Activated CD4-positive, alpha-beta T cell treated with anti-CD3 and anti-CD28 coated beads, Interleukin-2, amount 50 U/mL, for 48 hours (primary cell): ENCODE measurements around the gene FNBP1.

ENCODE experiments used
- DNase-seq, 2 experiments: peaks; one replicate each; pipeline ENCODE4 v3.0.0-alpha.2; 2020

Gene FNBP1

DNA sequence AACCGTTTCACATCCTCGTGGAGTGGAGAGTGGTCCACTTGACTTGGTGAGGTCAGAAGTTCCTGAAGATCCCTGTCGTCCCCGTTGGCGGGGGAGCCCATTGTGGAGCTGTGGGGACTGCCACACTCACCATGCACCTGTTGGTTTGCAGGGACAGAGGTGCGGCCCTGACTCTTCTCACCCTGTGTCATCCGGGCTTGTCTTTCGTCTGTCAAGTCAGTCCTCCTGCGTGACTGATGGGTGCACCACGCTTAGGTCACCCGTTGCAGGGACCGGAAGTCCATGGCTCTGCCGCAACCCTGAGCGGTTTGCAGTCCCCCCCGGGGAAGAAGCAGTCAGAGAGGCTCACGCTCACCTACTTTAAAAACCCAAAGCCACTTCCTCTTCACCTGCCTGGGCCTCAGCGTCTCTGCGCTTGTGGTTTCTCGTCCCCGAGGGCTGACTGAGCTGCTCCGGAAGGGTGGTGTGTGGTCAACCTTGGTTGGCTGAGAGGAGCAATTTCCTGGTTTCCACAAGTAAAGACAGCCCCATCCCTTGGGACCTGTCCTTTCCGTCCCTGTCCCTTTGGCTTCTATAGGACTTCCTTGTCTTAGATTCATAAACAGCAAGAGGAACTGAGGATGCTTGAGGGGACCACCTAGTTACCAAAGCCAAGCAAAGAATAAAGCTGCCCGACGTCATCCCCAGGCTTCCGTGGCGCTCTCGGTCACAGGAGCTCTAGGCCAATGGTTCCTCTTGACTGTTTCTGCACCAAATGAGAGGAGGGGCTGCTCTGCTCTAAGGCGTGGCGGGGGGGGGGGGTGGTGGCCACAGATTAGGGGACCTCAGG, 154.5 kb downstream of the FNBP1 start:
- DNase-seq = peak; percentile 89 to 93

DNA sequence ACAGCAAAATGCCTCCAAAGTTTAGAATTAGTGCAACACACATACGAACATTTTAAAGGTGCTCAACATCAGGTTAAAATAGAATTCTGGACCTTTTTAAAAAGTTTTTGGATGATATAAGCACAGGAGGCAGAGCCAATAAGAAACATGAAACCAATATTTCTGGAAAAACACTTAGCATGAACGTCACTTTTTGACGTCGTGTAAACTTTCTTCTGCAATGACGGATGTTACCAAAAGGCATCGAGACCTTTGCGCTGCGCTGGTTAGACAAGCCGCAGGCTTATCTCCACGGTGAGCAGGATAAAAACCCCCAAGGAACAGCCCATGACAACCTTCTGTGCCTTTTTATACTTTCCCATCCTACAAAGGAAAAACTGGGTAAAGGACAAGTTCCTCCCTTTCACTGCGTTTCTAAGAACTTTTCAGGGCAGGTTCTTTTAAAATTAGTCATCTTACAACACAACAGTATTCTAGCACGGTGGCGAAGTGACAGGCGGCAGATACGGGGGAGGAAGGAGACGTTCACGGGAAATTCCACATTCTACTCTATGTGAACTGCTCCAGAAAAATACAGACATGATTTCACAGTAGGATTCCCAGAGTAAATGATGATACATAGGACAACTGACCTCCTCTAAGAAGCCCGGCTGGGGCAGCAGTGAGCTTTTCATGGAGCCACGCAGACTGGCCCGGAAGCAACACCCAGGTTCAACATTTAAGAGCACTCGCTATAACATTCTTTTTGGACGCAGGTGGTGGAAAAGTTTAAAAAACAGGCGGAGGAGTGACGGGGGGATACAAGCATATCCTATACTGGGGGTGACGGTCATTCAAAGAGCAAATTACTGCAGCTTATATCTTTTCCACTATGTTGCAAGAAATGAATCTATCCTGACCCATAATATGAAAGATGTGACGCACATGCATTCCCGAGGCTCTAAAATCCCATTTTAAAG, 155.4 kb downstream of the FNBP1 start:
- DNase-seq = peak; percentile 59 to 75

DNA sequence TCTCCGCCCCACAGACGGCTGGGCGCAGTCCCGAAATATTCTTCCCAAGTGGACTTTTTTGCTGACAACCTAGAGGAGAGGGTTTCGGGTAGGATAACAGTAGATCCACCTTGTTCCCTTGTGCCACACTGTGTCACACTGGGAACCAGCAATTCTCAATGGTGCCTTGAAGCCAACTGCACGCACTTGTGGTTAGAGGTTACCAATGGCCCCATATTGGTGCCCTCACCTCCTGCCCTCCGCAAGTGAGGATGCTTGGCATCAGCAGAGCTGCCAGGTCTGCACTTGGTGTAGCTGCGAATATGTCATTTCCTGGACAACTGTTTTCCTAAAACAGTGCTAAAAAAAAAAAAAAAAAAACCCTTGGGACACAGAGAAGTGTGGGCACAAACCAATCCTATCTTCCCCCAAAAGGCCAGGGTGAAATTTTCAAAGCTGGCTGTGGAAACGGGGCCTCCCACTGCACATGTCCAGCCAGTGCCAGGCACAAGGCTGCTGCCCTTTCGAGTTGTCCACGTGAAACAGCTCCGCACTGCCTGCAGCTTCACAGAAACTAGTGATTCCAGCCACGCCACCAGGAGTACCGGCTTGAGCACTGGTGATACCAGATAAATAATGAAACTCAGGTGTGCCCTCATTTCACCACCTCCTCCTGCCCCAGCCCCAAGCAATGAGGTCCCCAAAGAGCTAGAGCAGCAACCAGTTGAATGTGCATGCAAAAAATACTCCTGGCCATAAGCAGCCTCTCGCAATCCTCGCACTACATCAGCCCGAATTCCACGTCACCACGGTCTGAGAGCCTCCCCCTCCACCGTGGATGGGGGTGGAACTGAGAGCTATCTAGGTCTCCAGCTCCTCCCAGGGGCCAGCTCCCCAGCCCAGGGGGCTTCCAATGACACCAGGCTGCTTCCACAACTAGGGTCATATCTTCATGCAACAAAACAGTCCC, 156.5 kb downstream of the FNBP1 start:
- peak; percentile 65 to 74 for DNase-seq

- peak; percentile 94 to 96 for DNase-seq
Measured at GRCh38 chr9:129885670-129886106, 157.3 kb downstream of the FNBP1 start.

DNA sequence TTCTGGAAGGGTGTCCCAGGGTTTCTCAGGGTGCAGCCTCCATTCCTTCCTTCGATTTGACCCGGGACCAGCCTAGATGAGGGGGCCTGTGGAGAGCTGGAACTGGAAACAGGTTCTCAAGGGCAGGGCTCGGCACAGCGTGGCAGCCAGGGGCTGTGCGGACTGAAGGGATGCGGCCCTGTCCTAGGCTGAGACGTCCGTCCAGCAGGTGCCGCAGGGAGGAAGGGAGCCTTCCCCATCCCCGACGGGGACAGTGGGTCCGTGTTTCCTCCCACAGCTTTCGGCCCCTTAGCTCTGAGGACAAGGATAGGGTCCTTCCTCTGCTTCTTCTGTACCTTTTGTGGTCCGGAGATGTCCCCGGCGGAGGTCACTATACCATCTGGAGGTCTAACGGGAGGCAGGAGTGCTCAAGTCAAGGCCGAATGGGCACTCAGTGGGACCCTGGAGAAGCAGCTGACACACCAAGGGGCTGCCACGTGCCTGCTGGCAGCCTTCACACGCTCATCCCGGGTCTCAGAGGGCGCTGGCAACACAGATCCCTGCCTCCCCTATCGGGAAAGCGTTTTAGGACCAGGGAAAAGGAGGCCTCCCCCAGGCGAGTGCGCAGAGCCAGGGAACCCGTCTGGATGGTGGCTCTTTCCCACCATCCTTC, 157.8 kb downstream of the FNBP1 start:
- peak; percentile 61 to 65 for DNase-seq

- DNase-seq = peak; percentile 98
Measured at GRCh38 chr9:129884220-129885017, 158.6 kb downstream of the FNBP1 start.

DNA sequence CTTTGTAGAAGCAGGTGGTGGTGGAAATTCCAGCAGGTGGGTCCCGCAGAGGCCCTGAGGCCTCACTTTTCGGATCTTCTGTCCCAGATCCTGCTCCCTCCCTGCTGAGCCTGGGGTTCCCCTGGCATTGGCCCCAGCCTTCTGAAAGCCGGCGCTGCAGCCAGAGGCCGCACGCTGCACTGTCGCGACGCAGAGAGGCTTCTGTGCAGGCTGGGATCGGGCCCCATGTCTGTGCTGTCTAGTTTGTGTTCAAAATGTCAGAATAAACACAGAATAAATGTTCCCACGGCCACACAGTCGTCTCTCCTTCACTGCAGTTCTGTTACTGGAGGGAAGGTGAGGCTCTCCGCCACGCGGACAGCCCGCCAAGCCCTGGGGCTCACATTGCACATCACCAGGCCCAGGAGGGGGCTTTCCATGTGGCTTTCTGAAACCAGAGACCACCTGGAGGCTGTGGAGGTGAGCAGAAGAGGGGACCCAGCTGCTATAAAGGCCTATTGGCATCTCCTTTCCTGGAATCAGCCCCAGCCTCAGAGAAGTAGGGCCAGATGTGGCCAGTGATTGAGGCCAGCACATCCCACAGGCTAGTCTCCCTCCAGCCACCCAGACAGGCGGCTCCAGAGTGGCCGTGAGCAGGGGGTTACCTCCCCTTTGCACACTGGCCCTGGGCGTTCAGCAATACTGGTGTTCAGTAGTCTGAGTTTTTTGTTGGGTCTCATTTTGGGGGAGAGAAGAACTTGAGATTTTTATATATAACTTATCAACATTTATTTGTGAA, 161.3 kb downstream of the FNBP1 start:
- DNase-seq = no peak

DNA sequence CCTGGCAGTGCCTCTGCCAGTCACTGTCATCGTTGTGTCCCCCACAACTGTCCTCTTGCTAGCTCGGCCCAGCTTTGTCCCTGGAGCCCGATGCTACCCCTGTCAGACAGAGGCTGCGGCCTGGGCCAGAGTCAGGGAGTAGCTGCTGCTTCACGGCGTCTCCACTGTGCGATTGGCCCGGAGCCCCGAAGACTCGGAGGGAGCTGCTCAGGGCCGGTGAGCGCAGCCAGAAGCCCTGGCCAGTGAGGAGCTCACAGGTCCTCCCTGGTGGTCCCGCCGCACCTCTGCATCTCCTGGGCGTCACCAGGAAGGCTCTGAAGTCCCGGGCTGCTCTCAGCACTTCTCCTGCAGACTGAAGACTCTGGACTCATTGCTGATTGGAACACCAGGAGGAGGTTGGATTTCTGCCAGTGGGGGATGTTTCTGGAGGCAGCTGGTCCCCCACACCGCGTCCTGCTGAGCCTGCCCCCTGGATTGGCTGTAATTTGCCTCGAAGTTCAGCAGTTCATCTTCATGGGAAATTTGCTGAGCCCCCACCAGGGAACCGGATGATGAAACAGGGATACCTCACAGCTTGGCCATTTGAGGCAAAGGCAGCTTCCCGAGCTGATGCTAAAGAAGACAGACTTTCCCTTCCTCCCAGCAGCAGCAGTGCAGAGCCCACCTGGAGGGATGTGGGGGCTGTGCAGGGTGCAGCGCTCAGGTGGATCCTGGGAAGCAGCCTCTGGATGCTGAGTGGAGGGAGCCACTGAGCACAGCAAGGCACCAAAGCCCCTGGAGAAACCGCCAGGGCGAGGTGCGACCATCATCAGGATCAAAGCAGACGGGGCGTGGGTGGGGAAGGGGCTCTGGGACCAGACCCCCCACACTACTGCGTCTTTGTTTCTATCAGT, 162.1 kb downstream of the FNBP1 start:
- DNase-seq = no peak

DNA sequence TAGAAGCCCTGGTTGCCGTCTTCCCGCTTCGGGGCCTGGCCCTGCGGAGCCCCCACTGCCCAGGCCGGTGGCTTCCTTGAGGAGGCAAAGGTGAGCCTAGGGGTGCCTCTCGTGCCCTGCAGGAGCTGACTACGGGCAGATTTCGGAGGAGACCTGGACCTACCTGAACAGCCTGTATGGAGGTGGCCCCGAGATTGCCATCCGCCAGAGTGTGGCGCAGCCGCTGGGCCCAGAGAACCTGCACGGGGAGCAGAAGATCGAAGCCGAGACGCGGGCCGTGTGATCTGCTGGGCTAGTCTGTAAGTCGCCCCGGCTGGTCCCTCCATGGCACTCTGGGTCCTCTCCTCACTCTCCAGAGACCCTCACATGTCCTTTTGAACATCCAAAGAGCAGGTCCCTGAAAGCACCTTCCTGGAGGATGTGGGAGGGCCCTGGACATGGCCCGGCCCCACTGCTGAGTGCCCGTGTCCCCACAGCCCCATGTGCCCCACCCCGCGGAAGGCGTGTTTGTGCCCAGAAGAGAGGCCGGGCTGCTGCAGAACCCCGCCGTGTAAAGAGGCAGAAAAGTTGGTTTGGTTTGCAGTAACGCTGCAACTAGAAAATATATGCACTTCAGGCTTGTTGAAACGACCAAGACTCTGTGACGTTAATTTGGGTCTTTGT, 162.9 kb downstream of the FNBP1 start:
- DNase-seq = no peak

DNA sequence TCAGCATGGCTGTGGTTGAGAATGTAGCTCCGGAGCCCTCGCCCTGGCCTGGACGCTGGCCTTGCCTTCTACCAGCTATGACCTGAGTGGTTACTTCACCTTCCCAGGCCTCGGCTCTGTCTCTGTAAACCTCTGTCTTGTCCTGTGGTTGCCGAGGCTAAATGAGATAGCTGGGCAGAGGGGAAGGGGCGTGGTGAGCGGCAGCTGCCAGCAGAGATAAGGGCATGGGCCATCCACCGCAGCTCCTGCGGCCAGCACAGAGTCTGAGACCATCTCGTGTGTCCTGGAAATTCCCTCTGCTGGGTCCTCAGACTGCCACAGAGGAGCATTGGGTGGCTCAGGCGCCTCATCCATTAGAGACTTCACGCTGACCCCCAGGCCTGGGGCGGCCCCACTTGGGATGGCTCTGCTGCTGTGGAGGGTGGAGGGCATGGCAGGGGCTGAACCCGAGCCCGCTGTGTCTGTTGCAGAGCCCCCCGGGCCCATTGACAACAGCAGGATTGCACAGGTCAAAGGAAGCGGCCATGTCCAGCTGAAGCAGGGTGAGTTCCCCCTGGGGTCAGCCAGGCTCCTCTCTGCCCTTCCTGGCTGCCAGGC, 163.8 kb downstream of the FNBP1 start:
- DNase-seq = no peak

- no peak for DNase-seq
Measured at GRCh38 chr9:129878291-129878690, 164.7 kb downstream of the FNBP1 start.

DNA sequence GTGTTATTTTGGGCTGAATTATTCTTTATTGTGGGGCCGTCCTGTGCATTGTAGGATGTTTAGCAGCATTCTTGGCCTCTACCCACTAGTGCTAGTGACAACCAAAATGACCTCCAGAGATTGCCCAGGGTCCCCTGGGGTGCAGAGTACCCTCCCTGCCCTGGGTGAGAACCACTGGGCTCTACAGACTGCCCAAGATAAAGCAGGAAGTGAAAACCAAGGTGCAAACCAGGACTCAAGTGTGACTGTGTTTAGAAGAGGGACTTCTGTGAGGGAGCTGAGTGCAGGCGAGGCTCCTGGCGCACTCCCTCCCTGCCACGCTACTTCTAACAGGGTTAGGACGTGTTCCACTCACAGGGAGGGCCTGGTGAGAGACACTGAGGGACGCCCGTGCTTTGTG, 166.2 kb downstream of the FNBP1 start:
- no peak for DNase-seq

DNA sequence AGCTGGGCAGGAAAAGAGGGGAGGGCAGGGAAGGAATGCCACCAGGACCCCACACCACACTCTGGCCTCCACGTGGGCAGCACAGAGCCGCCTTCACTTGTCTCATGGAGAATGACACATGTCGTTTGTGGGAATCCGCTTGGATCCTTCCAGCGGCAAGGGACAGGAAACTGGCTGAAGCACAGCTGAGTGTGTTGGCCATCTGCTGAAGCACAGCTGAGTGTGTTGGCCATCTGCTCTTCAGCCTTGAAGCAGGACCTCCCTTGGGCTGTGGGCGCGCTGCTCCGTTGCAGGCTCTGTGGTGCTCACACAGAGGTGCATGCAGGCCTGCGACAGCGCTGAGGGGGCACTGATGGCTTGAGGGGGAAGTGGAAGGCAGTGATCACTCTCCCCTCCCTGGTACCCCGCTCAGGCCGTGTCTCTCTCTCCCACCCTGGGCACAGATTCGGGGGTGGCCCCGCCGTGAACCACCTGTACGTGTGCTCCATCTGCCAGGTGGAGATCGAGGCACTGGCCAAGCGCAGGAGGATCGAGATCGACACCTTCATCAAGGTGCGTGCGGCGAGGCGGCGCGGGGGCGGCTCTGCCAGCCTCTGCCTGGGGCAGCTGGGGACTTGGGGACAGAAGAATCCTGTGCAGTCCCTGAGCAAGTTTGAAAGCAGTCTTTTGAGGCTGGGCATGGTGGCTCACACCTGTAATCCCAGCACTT, 167.1 kb downstream of the FNBP1 start:
- DNase-seq = no peak

- DNase-seq = no peak
Measured at GRCh38 chr9:129875181-129875611, 167.8 kb downstream of the FNBP1 start.

DNA sequence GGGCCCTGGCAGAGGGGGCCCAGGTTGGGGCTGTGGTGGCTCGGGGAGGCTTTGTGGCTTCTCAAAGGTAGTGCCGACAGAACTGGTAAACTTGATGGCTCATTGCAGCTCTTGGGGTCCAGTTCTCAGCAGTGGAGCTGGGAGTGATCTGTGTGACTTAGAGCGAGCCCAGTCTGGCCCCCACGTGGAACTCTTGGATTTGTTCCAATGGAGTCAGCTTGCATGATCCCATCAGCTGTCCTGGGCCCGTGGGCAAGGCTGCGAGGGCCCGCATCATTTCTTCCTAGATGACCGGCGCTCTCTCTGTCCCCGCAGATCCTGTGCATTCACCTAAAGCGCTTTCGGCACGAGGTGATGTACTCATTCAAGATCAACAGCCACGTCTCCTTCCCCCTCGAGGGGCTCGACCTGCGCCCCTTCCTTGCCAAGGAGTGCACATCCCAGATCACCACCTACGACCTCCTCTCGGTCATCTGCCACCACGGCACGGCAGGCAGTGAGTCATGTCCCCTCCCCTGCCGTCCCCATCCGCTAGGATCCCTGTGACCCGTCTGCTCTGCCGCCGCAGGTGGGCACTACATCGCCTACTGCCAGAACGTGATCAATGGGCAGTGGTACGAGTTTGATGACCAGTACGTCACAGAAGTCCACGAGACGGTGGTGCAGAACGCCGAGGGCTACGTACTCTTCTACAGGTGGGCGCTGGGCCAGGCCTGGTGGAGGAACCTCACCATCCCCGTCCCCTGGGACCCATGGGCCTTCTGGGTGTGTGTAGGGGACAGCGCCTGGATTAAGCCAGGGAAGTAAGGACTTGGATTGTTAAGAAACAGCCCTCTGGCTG, 168.5 kb downstream of the FNBP1 start:
- DNase-seq = no peak

- no peak for DNase-seq
Measured at GRCh38 chr9:129873563-129874190, 169.3 kb downstream of the FNBP1 start.
